HG03064 (cell line): ENCODE measurements around the gene SLC1A7.
"Not testable (repeated sequence)": the region's sequence is repeated elsewhere in the genome, so short reads cannot be mapped to it uniquely, and the experiment has no call there.

Experiments
- ATAC-seq: cut with Tn5 transposase; IDR thresholded peaks from one replicate; pipeline ENCODE4 v1.9.1; 2021; ENCODE audit warnings: low read depth; ENCODE audit not compliant: unreplicated experiment

The SLC1A7 gene

GRCh38 chr1:53142226-53142853 lies at the start of gene SLC1A7:
TSS of gene SLC1A7 (minus strand) at chr1:53142638. CDS start at chr1:53142449, 189 bp downstream.
- no peak for ATAC-seq

DNA sequence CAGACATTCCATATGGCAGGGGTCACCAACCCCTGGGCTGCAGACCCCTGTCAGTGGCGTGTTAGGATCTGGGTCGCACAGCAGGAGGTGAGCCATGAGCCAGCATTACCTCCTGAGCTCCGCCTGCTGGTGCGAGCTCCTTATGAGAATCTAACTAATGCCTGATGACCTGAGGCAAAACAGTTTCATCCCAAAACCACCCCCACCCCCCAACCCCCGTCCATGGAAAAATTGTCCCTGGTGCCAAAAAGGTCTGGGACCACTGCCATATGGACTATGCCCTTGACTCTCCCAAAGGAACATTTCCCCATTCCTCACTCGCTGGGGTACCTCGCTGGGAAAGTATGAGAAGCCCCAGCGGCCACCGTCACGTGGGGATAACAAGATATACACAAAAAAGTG lies 47.8 kb upstream of the SLC1A7 start:
- no peak for ATAC-seq

GRCh38 chr1:53189061-53189460 lies 46.6 kb upstream of the SLC1A7 start:
- ATAC-seq = no peak

DNA sequence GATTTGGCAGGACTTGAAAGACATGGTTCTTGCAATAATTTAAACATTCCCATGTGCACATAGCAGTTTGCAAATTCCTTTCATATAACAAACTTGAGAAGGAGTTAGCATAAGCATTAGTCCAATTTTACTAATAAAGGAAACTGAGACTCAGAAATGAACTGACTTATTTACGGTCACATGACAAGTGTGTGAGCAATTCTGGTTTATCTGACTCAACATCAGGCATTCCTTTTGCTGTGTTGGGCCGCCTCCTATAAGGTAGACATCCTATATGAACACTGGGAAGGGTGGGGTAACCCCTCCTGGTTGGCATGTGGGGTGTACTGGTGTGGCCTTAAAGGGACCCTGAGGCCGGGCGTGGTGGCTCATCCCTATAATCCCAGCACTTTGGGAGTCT lies 45.7 kb upstream of the SLC1A7 start:
- no peak for ATAC-seq

- no peak for ATAC-seq
Measured at GRCh38 chr1:53187401-53187800, 45.0 kb upstream of the SLC1A7 start.

GRCh38 chr1:53186533-53186932 lies 44.1 kb upstream of the SLC1A7 start:
- ATAC-seq = no peak

DNA sequence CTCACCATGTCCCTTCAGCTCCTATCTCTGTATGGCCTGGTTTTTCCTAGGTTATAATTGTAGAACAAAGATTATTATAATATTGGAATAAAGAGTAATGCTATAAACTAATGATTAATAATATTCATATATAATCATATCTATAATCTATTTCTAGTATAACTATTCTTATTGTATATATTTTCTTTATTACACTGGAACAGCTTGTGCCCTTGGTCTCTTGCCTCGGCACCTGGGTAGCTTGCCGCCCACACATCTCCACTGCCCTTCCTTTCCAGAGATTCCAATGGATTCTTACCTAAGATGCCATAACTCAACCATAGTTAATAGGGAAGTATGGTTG lies 43.5 kb upstream of the SLC1A7 start:
- ATAC-seq = not testable (repeated sequence)

DNA sequence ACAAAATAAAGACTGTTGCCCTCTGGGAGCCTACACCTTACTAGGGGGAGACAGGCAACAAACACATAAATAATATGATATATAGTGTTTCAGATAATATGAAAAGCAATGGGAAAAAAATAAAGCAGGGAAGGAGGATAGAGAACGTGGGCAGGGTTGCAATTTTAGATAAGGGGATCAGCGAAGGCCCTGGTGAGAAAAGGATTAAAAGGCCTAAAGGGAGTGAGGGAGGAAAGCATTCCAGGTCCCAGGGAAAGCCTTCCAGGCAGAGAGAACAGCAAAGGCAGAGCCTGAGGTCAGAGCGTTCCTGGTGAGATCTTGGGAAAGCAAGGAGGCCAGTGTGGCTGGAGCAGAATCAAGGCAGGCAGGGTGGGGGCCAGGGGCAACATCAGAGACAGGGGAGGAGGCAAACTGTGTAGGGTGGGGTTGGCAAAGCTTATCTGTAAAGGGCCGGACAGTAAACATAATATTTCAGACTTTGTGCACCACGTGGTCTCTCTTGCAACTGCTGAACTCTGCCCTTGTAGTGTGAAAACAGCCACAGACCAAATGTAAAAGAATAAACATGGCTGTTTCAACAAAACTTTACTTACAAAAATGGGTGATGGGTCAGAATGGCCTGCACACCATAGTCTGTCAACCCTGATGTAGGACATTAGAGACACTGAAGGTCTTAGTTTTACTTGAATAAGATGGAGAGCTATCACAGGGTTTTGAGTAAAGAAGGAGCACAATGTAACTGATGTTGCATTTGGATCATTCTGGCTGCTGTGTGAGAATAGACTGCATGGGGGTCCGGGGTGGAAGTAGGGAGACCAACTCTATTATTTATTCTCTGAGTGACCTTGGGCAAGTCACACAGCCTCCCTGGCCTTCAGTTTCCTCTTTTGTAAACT lies 40.9 kb upstream of the SLC1A7 start:
- ATAC-seq = no peak

GRCh38 chr1:53182716-53183094 lies 40.3 kb upstream of the SLC1A7 start:
- ATAC-seq = no peak

GRCh38 chr1:53182111-53182593 lies 39.7 kb upstream of the SLC1A7 start:
- no peak for ATAC-seq

GRCh38 chr1:53180951-53181350 lies 38.5 kb upstream of the SLC1A7 start:
- ATAC-seq = no peak

- no peak for ATAC-seq
Measured at GRCh38 chr1:53180226-53180625, 37.8 kb upstream of the SLC1A7 start.

GRCh38 chr1:53176452-53177208 lies 34.2 kb upstream of the SLC1A7 start:
- no peak for ATAC-seq

GRCh38 chr1:53174971-53175913 lies 32.8 kb upstream of the SLC1A7 start:
- ATAC-seq = no peak

DNA sequence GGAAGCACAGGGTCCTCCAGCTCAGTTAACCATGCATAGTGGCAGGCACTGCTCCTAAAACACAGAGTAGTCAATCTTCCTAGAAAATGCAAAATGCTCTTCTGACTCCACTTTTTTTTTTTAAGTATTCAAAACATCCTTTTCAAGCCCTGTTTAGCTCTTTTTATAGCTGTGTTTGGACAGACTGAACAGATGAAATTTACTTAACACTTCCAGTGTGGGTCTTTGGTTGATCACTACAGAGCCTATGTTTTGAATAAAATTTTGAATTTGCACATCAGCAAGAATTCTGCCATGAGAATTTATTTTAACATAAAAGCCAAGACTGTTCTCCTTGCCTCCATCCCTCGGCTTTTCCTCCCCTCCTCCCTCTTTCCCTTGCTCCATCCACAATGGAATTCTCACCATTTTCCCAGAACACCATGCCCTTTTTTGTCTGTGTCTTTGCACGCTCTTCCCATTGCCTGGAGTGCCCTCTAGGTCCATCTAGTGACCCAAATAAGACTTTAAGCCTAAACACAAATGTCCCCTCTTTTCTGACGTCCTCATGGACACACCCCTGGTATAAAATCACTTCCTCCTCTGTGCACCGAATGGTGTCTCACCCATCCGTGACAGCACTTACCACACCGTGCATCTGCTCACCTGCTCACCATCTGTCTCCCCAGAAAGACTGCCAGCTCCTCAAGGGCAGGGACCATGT lies 30.1 kb upstream of the SLC1A7 start:
- ATAC-seq = no peak

- ATAC-seq = no peak
Measured at GRCh38 chr1:53166912-53167311, 24.5 kb upstream of the SLC1A7 start.

- ATAC-seq = no peak
Measured at GRCh38 chr1:53166366-53166765, 23.9 kb upstream of the SLC1A7 start.

DNA sequence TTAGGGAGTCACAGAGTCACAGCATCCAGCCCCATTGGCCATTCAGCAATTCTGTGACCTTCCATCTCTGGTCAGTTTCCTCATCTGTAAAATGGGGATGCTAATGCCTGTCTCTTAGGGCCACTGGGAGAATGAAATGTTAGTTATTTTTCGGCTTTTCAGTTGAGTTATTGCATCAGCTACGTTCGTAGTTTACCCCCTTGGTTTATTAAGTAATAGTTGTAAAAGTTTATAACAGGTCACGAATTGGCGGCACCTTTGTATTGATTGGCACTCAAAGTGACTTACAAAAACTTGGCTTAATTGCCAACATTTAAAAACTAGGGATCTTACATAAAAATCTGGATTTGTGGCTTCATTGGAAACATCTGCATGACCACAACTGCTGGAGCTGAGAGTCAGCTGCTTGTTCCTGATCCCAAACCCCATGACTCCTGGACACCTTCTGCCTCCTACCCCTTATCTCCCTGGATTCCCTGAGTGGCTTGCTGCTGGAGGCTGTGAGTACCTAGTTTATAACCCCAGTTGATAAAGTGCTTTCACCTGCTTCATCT lies 23.0 kb upstream of the SLC1A7 start:
- no peak for ATAC-seq

DNA sequence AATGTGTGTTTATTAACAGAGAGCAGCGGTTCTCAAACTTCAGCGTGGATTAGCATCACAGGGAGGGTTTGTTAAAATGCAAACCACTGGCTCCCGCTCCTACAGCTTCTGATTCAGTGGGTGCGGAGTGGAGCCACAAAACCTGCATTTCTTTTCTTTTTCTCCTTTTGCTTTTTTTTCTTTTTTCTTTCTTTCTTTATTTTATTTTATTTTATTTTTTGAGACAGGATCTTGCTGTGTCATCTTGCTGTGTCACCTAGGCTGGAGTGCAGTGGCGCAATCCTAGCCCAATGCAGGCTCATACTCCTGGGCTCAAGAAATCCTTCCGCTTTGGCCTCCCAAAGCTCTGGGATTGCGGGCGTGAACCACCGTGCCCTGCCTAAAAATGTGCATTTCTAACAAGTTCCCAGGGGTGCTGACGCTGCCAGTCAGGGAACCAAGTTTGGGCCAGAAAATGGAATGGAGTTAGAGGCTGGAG lies 20.9 kb upstream of the SLC1A7 start:
- ATAC-seq = no peak
